GM20431 (cell line): ENCODE data around the gene ZBTB20.
"Not testable (repeated sequence)": the region's sequence is repeated elsewhere in the genome, so short reads cannot be mapped to it uniquely, and the experiment has no call there.

Experiments used
- in situ Hi-C: fragments of 300-500 bp; cut with MseI, MboI; formaldehyde crosslinking; loops from one replicate; pipeline ENCODE4 v1.15.0; 2020; ENCODE audit warnings: low sequenced_read_pairs; ENCODE audit not compliant: unreplicated experiment

ZBTB20 gene

GRCh38 chr3:114706591-114707232, 440.4 kb downstream of the ZBTB20 start:
- in situ Hi-C loops, result no loop called here

- in situ Hi-C loops, result no loop called here
Measured at GRCh38 chr3:114700637-114701234, 446.4 kb downstream of the ZBTB20 start.

GRCh38 chr3:114698146-114699105, 448.7 kb downstream of the ZBTB20 start:
- in situ Hi-C loops, result no loop called here

GRCh38 chr3:114697401-114697800, 449.7 kb downstream of the ZBTB20 start:
- in situ Hi-C loops, result no loop called here

GRCh38 chr3:114694251-114694650, 452.8 kb downstream of the ZBTB20 start:
- in situ Hi-C loops, result no loop called here

GRCh38 chr3:114691871-114692270, 455.2 kb downstream of the ZBTB20 start:
- in situ Hi-C loops, result no loop called here

GRCh38 chr3:114690911-114691310, 456.2 kb downstream of the ZBTB20 start:
- in situ Hi-C loops, result no loop called here

- in situ Hi-C loops, result no loop called here
Measured at GRCh38 chr3:114687151-114687550, 459.9 kb downstream of the ZBTB20 start.

- in situ Hi-C loops, result no loop called here
Measured at GRCh38 chr3:114686621-114687020, 460.5 kb downstream of the ZBTB20 start.

- in situ Hi-C loops, result no loop called here
Measured at GRCh38 chr3:114685161-114685560, 461.9 kb downstream of the ZBTB20 start.

- in situ Hi-C loops, result no loop called here
Measured at GRCh38 chr3:114680299-114680698, 466.8 kb downstream of the ZBTB20 start.

- in situ Hi-C loops, result not testable (repeated sequence)
Measured at GRCh38 chr3:114679773-114680172, 467.3 kb downstream of the ZBTB20 start.

GRCh38 chr3:114675104-114675503, 472.0 kb downstream of the ZBTB20 start:
- in situ Hi-C loops, result no loop called here

- in situ Hi-C loops, result no loop called here
Measured at GRCh38 chr3:114674036-114674435, 473.1 kb downstream of the ZBTB20 start.

- in situ Hi-C loops, result no loop called here
Measured at GRCh38 chr3:114673481-114673880, 473.6 kb downstream of the ZBTB20 start.

- in situ Hi-C loops, result no loop called here
Measured at GRCh38 chr3:114672692-114673447, 474.2 kb downstream of the ZBTB20 start.

GRCh38 chr3:114671741-114672510, 475.2 kb downstream of the ZBTB20 start:
- in situ Hi-C loops, result no loop called here

GRCh38 chr3:114669614-114670013, 477.5 kb downstream of the ZBTB20 start:
- in situ Hi-C loops, result no loop called here

GRCh38 chr3:114668099-114668498, 479.0 kb downstream of the ZBTB20 start:
- in situ Hi-C loops, result no loop called here
